ENCODE measurements around the gene SPAM1. TPM values are rescaled to one million over a fixed set of nuclear protein-coding genes. Genes with fewer than 3 reads are reported as not detected.
"Not testable (repeated sequence)": the region's sequence is repeated elsewhere in the genome, so short reads cannot be mapped to it uniquely, and the experiment has no call there.

The SPAM1 gene, protein sequence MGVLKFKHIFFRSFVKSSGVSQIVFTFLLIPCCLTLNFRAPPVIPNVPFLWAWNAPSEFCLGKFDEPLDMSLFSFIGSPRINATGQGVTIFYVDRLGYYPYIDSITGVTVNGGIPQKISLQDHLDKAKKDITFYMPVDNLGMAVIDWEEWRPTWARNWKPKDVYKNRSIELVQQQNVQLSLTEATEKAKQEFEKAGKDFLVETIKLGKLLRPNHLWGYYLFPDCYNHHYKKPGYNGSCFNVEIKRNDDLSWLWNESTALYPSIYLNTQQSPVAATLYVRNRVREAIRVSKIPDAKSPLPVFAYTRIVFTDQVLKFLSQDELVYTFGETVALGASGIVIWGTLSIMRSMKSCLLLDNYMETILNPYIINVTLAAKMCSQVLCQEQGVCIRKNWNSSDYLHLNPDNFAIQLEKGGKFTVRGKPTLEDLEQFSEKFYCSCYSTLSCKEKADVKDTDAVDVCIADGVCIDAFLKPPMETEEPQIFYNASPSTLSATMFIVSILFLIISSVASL
- not detected for total RNA-seq

DNA sequence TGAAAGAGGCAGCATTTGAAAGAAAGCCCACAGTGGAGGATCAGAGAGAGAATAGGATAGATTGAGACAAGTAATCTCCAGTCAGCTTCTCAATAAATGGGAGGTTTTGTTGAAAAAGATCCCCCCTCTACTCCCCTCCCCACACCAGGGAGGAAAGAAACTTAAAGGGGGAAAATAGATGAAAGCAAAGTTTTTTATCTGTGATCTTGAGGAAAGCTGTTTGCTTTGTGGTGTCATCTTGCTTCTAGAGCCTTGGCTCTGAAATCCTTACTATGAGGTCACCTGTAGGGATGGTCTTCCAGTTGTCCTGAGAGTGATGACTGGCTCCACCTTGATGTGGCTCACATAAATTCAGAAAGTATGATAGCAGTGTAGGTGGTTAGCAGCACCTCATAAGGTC, at the start of gene SPAM1:
SPAM1 (plus strand) TSS at position 301 of the 400 bp plus-strand sequence. CDS start 28,330 bp downstream, outside the sequence.
- H3K27ac Mint-ChIP-seq: no peak within 1 kb of the TSS
- no peak within 1 kb of the TSS for H3K4me3 Mint-ChIP-seq
- no peaks in the 10 kb centered on the region for H3K9me3 Mint-ChIP-seq
- H3K4me1 Mint-ChIP-seq: no peaks in the 10 kb centered on the region
- peaks cover 8% of the 10 kb centered on the region for H3K27me3 Mint-ChIP-seq
- ATAC-seq (replicated peaks): no peak
- H3K36me3 Mint-ChIP-seq (ENCODE audit: low read depth): no peaks in the 10 kb centered on the region

DNA sequence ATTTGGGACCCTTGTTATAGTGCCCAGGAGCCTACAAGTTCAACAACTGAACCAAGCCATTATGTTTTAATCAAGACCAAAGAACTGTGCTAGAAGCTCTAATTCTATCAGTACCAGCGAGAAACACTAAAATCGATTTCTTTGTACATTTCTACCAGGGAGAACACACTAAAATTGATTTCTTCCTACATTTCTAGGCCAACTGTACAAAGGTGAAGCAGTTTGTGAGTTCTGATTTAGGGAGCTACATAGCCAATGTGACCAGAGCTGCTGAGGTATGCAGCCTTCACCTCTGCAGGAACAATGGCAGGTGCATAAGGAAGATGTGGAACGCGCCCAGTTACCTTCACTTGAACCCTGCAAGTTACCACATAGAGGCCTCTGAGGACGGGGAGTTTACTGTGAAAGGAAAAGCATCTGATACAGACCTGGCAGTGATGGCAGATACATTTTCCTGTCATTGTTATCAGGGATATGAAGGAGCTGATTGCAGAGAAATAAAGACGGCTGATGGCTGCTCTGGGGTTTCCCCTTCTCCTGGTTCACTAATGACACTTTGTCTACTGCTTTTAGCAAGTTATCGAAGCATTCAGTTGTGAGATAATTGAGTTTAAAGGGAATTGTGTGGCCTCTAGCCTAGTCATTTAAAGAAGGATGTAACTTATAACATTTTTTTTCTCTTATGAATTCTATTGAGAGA, 48.3 kb upstream of the SPAM1 start:
- no peak overlapping the region for H3K27ac Mint-ChIP-seq
- no peaks in the 10 kb centered on the region for H3K4me1 Mint-ChIP-seq
- no peaks in the 10 kb centered on the region for H3K9me3 Mint-ChIP-seq
- H3K36me3 Mint-ChIP-seq (ENCODE audit: low read depth): no peaks in the 10 kb centered on the region
- H3K4me3 Mint-ChIP-seq: no peak overlapping the region
- peaks cover 8% of the 10 kb centered on the region for H3K27me3 Mint-ChIP-seq
- no peak for ATAC-seq (replicated peaks)

- H3K36me3 Mint-ChIP-seq (ENCODE audit: low read depth): no peaks in the 10 kb centered on the region
- H3K9me3 Mint-ChIP-seq: no peaks in the 10 kb centered on the region
- no peaks in the 10 kb centered on the region for H3K4me1 Mint-ChIP-seq
- no peak overlapping the region for H3K27ac Mint-ChIP-seq
- peaks cover 11% of the 10 kb centered on the region for H3K27me3 Mint-ChIP-seq
- H3K4me3 Mint-ChIP-seq: no peak overlapping the region
- no peak for ATAC-seq (replicated peaks)
These were observed 45.4 kb upstream of the SPAM1 start for GRCh38 chr7:123879628-123880027.

GRCh38 chr7:123881300-123881699, 43.7 kb upstream of the SPAM1 start:
- Mint-ChIP-seq H3K27me3 (peaks cover 7% of the 10 kb centered on the region), H3K4me3 (no peak overlapping the region), H3K4me1 (no peaks in the 10 kb centered on the region), H3K36me3 (ENCODE audit: low read depth) (no peaks in the 10 kb centered on the region), H3K9me3 (no peaks in the 10 kb centered on the region), H3K27ac (no peak overlapping the region)
- ATAC-seq (replicated peaks): no peak

- ATAC-seq (replicated peaks): no peak
- peaks cover 7% of the 10 kb centered on the region for H3K27me3 Mint-ChIP-seq
These were observed 41.9 kb upstream of the SPAM1 start for GRCh38 chr7:123883154-123883553.

DNA sequence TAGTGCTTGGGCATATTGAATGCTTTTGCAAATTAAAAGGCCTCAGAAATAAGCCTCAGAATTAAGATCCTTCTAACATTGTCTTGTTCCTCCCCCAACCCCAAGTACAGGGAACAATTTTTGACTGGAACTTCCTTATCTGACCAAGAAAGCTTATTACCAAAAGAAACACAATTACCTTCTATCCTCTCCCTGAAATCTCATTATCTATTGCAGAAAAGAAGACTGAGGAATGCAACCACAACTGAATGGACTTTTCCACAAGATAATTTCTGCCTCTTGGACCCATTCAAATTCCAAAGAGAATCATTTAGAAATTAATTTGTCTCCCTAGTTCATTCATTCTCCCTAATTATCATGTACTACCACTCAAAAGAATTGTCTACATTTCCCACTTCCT, 36.8 kb upstream of the SPAM1 start:
- Mint-ChIP-seq H3K4me1 (no peaks in the 10 kb centered on the region), H3K27ac (no peak overlapping the region), H3K9me3 (no peaks in the 10 kb centered on the region), H3K36me3 (ENCODE audit: low read depth) (no peaks in the 10 kb centered on the region), H3K4me3 (no peak overlapping the region), H3K27me3 (peaks cover 7% of the 10 kb centered on the region)
- ATAC-seq (replicated peaks): no peak

More at GRCh38 chr7:123883154-123883553, 41.9 kb upstream of the SPAM1 start:
- Mint-ChIP-seq H3K4me3 (no peak overlapping the region), H3K9me3 (no peaks in the 10 kb centered on the region), H3K36me3 (ENCODE audit: low read depth) (no peaks in the 10 kb centered on the region), H3K27ac (no peak overlapping the region), H3K4me1 (no peaks in the 10 kb centered on the region)

- H3K36me3 Mint-ChIP-seq (ENCODE audit: low read depth); H3K9me3 Mint-ChIP-seq; ATAC-seq (replicated peaks); H3K27ac Mint-ChIP-seq; H3K4me3 Mint-ChIP-seq; H3K4me1 Mint-ChIP-seq: not testable (repeated sequence)
- H3K27me3 Mint-ChIP-seq: peaks cover 11% of the 10 kb centered on the region
These were observed 30.3 kb upstream of the SPAM1 start for GRCh38 chr7:123894753-123895152.

- H3K27me3 Mint-ChIP-seq: no peaks in the 10 kb centered on the region
- H3K4me3 Mint-ChIP-seq: no peak overlapping the region
- no peaks in the 10 kb centered on the region for H3K4me1 Mint-ChIP-seq
- no peaks in the 10 kb centered on the region for H3K36me3 Mint-ChIP-seq (ENCODE audit: low read depth)
- H3K9me3 Mint-ChIP-seq: peaks cover 3% of the 10 kb centered on the region
- ATAC-seq (replicated peaks): no peak
- H3K27ac Mint-ChIP-seq: no peak overlapping the region
These were observed 23.9 kb upstream of the SPAM1 start for GRCh38 chr7:123901101-123901500.

- Mint-ChIP-seq H3K4me1 (no peaks in the 10 kb centered on the region), H3K9me3 (peaks cover 4% of the 10 kb centered on the region), H3K27me3 (no peaks in the 10 kb centered on the region), H3K27ac (no peak overlapping the region), H3K36me3 (ENCODE audit: low read depth) (no peaks in the 10 kb centered on the region), H3K4me3 (no peak overlapping the region)
- no peak for ATAC-seq (replicated peaks)
These were observed 19.3 kb upstream of the SPAM1 start for GRCh38 chr7:123905714-123906113.

GRCh38 chr7:123916240-123916724, 8.8 kb upstream of the SPAM1 start:
- no peaks in the 10 kb centered on the region for H3K36me3 Mint-ChIP-seq (ENCODE audit: low read depth)
- peaks cover 3% of the 10 kb centered on the region for H3K27me3 Mint-ChIP-seq
- no peaks in the 10 kb centered on the region for H3K9me3 Mint-ChIP-seq
- no peaks in the 10 kb centered on the region for H3K4me1 Mint-ChIP-seq
- H3K27ac Mint-ChIP-seq: no peak overlapping the region
- no peak overlapping the region for H3K4me3 Mint-ChIP-seq
- ATAC-seq (replicated peaks): no peak

DNA sequence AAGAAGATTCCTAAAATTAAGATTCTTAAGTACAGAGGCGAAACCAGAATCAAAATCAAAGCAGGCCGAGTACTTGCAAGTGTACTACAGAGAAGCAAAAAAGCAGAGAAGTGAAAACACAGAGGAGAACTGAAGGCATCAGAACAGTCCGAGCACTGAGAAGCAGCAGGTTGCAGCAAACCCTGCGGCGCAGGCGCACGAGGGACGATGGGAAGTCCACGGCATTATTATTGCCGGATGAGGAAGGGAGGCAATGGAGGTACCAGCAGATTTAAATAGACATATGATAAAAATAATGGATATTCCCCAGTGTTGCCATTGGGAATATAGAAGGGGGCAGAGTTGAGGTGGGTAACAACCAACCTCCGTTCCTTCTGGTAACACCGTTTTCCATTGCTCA, 7.2 kb upstream of the SPAM1 start:
- no peak for ATAC-seq (replicated peaks)
- Mint-ChIP-seq H3K4me1 (no peaks in the 10 kb centered on the region), H3K9me3 (no peaks in the 10 kb centered on the region), H3K36me3 (ENCODE audit: low read depth) (no peaks in the 10 kb centered on the region), H3K4me3 (no peak overlapping the region), H3K27ac (no peak overlapping the region), H3K27me3 (peaks cover 3% of the 10 kb centered on the region)

- Mint-ChIP-seq H3K27ac (no peak overlapping the region), H3K4me3 (no peak overlapping the region), H3K36me3 (ENCODE audit: low read depth) (no peaks in the 10 kb centered on the region), H3K27me3 (peaks cover 3% of the 10 kb centered on the region), H3K4me1 (no peaks in the 10 kb centered on the region), H3K9me3 (no peaks in the 10 kb centered on the region)
- ATAC-seq (replicated peaks): no peak
These were observed 6.7 kb upstream of the SPAM1 start for GRCh38 chr7:123918309-123918708.

DNA sequence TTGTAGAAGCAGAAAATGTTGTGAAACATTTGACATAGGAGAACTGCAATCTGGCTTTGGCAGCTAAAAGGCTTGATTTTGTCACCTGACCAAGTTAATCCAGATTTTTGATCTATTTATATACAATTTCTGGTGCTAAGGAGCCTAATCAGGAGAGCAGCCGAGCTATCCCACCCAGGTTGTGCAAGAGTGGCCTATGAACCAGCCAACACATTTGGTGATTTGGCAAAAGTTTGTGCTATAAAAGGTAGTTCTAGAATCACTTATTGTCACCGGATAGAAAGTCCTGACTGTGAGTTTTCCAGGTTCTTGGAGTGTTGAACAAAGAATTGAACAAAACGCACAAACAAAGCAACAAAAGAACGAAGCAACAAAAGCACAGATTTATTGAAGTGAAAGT, 1.4 kb upstream of the SPAM1 start:
- H3K4me1 Mint-ChIP-seq: no peaks in the 10 kb centered on the region
- no peak overlapping the region for H3K27ac Mint-ChIP-seq
- H3K9me3 Mint-ChIP-seq: no peaks in the 10 kb centered on the region
- ATAC-seq (replicated peaks): no peak
- H3K4me3 Mint-ChIP-seq: no peak overlapping the region
- peaks cover 8% of the 10 kb centered on the region for H3K27me3 Mint-ChIP-seq
- H3K36me3 Mint-ChIP-seq (ENCODE audit: low read depth): no peaks in the 10 kb centered on the region

GRCh38 chr7:123929107-123929506, 4.1 kb downstream of the SPAM1 start:
- H3K27me3 Mint-ChIP-seq: peaks cover 8% of the 10 kb centered on the region
- no peak for ATAC-seq (replicated peaks)
- no peak overlapping the region for H3K4me3 Mint-ChIP-seq
- no peaks in the 10 kb centered on the region for H3K36me3 Mint-ChIP-seq (ENCODE audit: low read depth)
- H3K4me1 Mint-ChIP-seq: no peaks in the 10 kb centered on the region
- H3K9me3 Mint-ChIP-seq: peaks cover 3% of the 10 kb centered on the region
- no peak overlapping the region for H3K27ac Mint-ChIP-seq

- peaks cover 3% of the 10 kb centered on the region for H3K9me3 Mint-ChIP-seq
- H3K36me3 Mint-ChIP-seq (ENCODE audit: low read depth): no peaks in the 10 kb centered on the region
- H3K27me3 Mint-ChIP-seq: peaks cover 6% of the 10 kb centered on the region
- no peaks in the 10 kb centered on the region for H3K4me1 Mint-ChIP-seq
- no peak for ATAC-seq (replicated peaks)
- no peak overlapping the region for H3K4me3 Mint-ChIP-seq
- no peak overlapping the region for H3K27ac Mint-ChIP-seq
These were observed 4.6 kb downstream of the SPAM1 start for GRCh38 chr7:123929655-123930054.

All from activated T-helper 17 cell treated with anti-CD3 and anti-CD28 coated beads, Interleukin-2, amount 50 U/mL, for 72 hours (primary cell).